Measurements from ENCODE around the gene CFAP119. TPM values are rescaled to one million over a fixed set of nuclear protein-coding genes. Genes with fewer than 3 reads are reported as not detected.

CFAP119 gene
- total RNA-seq, 1 donor from 2014 or later, result 5.2 TPM

DNA sequence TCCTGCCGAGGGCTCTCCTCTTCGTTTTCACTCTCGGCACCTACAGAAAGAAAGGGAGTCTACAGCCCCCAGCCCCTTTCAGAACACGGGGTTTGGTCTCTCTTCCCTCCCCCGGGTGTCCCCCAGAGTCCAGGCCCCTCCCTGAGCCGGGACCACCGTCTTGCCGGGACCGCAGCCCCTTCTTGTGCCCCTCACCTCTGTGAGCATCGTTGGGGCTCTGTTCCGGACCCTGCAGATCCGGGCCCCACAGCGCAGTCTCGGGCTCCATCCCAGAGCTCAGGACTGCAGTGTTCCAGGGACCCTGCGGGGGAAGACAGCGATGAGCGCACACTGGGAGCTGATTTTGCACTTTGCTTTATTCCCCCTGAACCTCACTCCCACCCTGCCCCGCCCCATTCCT is 22.4 kb upstream of the CFAP119 start:
- no peak for DNase-seq (ENCODE audit: low spot score)
- no peak overlapping the region for H3K27ac Mint-ChIP-seq (ENCODE audit: unreplicated experiment)
- peaks cover 8% of the 10 kb centered on the region for H3K27me3 Mint-ChIP-seq (ENCODE audit: unreplicated experiment)
- no peaks in the 10 kb centered on the region for H3K9me3 Mint-ChIP-seq (ENCODE audit: unreplicated experiment)
- peaks cover 15% of the 10 kb centered on the region for H3K4me1 Mint-ChIP-seq (ENCODE audit: unreplicated experiment)
- H3K4me3 Mint-ChIP-seq (ENCODE audit: unreplicated experiment), result no peak overlapping the region
- TF ChIP-seq, protein P1, sequence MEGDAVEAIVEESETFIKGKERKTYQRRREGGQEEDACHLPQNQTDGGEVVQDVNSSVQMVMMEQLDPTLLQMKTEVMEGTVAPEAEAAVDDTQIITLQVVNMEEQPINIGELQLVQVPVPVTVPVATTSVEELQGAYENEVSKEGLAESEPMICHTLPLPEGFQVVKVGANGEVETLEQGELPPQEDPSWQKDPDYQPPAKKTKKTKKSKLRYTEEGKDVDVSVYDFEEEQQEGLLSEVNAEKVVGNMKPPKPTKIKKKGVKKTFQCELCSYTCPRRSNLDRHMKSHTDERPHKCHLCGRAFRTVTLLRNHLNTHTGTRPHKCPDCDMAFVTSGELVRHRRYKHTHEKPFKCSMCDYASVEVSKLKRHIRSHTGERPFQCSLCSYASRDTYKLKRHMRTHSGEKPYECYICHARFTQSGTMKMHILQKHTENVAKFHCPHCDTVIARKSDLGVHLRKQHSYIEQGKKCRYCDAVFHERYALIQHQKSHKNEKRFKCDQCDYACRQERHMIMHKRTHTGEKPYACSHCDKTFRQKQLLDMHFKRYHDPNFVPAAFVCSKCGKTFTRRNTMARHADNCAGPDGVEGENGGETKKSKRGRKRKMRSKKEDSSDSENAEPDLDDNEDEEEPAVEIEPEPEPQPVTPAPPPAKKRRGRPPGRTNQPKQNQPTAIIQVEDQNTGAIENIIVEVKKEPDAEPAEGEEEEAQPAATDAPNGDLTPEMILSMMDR (IDR thresholded peaks at IDR 0.05; ENCODE audit: unreplicated experiment), result no peak
- peaks cover 17% of the 10 kb centered on the region for H3K36me3 Mint-ChIP-seq (ENCODE audit: low read depth, unreplicated experiment)

DNA sequence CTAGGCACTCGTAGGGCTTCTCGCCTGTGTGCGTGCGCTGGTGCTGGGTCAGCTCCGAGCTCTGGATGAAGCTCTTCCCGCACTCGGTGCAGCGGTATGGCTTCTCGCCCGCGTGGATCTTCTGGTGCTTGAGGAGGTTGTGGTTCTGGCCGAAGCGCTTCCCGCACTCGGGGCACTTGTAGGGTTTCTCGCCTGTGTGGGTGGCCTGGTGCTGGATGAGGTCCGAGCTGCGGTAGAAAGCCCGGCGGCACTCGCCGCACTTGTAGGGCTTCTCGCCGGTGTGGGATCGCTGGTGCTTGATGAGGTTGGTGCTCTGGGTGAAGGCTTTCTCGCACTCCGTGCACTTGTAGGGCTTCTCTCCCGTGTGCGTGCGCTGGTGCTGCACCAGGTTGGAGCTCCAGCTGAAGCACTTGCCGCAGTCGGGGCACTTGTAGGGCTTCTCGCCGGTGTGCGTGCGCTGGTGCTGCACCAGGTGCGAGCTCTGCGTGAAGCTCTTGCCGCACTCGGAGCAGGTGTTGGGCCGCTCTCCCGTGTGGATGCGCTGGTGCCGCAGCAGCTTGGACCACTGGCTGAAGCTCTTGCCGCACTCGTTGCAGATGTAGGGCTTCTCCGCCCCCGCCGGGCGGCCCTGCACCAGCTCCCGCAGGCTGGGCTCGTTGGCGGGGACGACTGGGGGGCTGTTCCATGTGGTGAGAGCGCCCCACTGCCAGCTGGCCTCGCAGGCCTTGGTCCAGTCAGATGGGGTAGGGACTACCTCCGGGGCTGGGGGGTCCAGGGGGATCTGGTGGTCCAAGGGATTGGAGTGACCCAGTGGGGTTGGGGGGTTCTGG is 21.6 kb upstream of the CFAP119 start:
- Mint-ChIP-seq H3K36me3 (ENCODE audit: low read depth, unreplicated experiment) (peaks cover 22% of the 10 kb centered on the region), H3K4me1 (ENCODE audit: unreplicated experiment) (peaks cover 15% of the 10 kb centered on the region), H3K27me3 (ENCODE audit: unreplicated experiment) (peaks cover 13% of the 10 kb centered on the region), H3K27ac (ENCODE audit: unreplicated experiment) (no peak overlapping the region), H3K4me3 (ENCODE audit: unreplicated experiment) (peak overlapping the region; percentile 69), H3K9me3 (ENCODE audit: unreplicated experiment) (no peaks in the 10 kb centered on the region)
- DNase-seq (ENCODE audit: low spot score), result no peak
- TF ChIP-seq, protein P1 (IDR thresholded peaks at IDR 0.05; ENCODE audit: unreplicated experiment), result no peak

DNA sequence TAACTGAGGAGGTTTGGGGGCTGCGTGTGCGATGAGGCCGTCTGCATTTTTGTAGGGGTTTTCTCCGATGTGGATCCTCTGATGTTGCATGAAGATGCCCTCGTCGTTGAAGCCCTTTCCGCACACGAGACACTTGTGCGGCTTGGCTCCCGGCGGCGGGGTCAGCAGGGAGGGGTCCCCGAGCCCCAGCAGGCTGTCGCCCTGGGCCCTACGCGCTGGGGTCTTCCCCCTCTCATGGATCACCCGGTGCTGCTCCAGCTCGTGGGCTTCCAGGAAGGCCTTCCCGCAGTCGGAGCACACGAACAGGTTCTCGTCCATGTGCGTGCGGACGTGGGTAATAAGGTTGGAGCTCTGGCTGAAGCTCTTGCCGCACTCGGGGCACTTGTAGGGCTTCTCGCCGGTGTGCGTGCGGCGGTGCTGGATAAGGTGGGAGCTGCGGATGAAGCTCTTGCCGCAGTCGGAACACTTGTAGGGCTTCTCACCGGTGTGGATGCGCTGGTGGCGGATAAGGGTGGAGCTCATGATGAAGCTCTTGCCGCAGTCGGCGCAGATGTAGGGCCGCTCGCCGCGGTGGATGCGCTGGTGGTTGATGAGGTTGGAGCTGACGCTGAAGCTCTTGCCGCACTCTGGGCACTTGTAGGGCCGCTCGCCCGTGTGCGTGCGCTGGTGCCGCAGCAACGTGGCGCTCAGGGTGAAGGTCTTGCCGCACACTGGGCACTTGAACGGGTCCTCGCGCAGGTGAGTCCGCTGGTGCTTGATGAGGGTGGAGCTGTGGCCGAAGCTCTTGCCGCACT is 20.8 kb upstream of the CFAP119 start:
- Mint-ChIP-seq H3K36me3 (ENCODE audit: low read depth, unreplicated experiment) (peaks cover 25% of the 10 kb centered on the region), H3K9me3 (ENCODE audit: unreplicated experiment) (no peaks in the 10 kb centered on the region), H3K4me3 (ENCODE audit: unreplicated experiment) (no peak overlapping the region), H3K4me1 (ENCODE audit: unreplicated experiment) (peaks cover 8% of the 10 kb centered on the region), H3K27ac (ENCODE audit: unreplicated experiment) (no peak overlapping the region), H3K27me3 (ENCODE audit: unreplicated experiment) (peaks cover 12% of the 10 kb centered on the region)
- TF ChIP-seq, protein P1 (IDR thresholded peaks at IDR 0.05; ENCODE audit: unreplicated experiment), result no peak
- no peak for DNase-seq (ENCODE audit: low spot score)

GRCh38 chr16:30780549-30780948 is 18.7 kb upstream of the CFAP119 start:
- DNase-seq (ENCODE audit: low spot score), result no peak
- Mint-ChIP-seq H3K4me1 (ENCODE audit: unreplicated experiment) (peaks cover 9% of the 10 kb centered on the region), H3K9me3 (ENCODE audit: unreplicated experiment) (no peaks in the 10 kb centered on the region), H3K36me3 (ENCODE audit: low read depth, unreplicated experiment) (peaks cover 25% of the 10 kb centered on the region), H3K4me3 (ENCODE audit: unreplicated experiment) (no peak overlapping the region), H3K27me3 (ENCODE audit: unreplicated experiment) (peaks cover 18% of the 10 kb centered on the region), H3K27ac (ENCODE audit: unreplicated experiment) (no peak overlapping the region)
- TF ChIP-seq, protein P1 (IDR thresholded peaks at IDR 0.05; ENCODE audit: unreplicated experiment), result no peak
